H9 (cell line): Measurements from ENCODE around the gene GPS1. TPM values are rescaled to one million over a fixed set of nuclear protein-coding genes. Genes with fewer than 3 reads are reported as not detected.

Experiments
- DNase-seq: peaks from one replicate; pipeline ENCODE4 v3.0.0-alpha.2; 2017
- H2AFZ ChIP-seq: one replicate; pipeline ENCODE4 v1.6.1; 2013; ENCODE audit warnings: mild to moderate bottlenecking, low read length, control low read depth, moderate library complexity
- H2AK5ac ChIP-seq: 2 replicates; pipeline ENCODE4 v1.6.1; 2013; ENCODE audit warnings: low read length, control low read depth, mixed read lengths; ENCODE audit not compliant: insufficient read length
- H2BK120ac ChIP-seq: one replicate; pipeline ENCODE4 v1.6.1; 2013; ENCODE audit warnings: low read depth, mild to moderate bottlenecking, low read length, control low read depth, inconsistent platforms; ENCODE audit not compliant: poor library complexity, severe bottlenecking
- H2BK12ac ChIP-seq: 2 replicates; pipeline ENCODE4 v1.6.1; 2013; ENCODE audit warnings: low read length, control low read depth, mixed read lengths, low read depth; ENCODE audit not compliant: insufficient read length
- H2BK15ac ChIP-seq: 2 replicates; pipeline ENCODE4 v1.6.1; 2013; ENCODE audit warnings: low read depth, low read length, control low read depth
- H2BK20ac ChIP-seq: one replicate; pipeline ENCODE4 v1.6.1; 2013; ENCODE audit warnings: low read depth, mild to moderate bottlenecking, low read length, control low read depth, inconsistent platforms; ENCODE audit not compliant: poor library complexity, severe bottlenecking
- H2BK5ac ChIP-seq: 2 replicates; pipeline ENCODE4 v1.6.1; 2013; ENCODE audit warnings: low read length, control low read depth, mixed read lengths; ENCODE audit not compliant: insufficient read length
- H3K14ac ChIP-seq: 2 replicates; pipeline ENCODE4 v1.6.1; 2013; ENCODE audit warnings: low read length, control low read depth; ENCODE audit not compliant: insufficient read depth
- H3K18ac ChIP-seq: 2 replicates; pipeline ENCODE4 v1.6.1; 2013; ENCODE audit warnings: low read depth, mild to moderate bottlenecking, mixed read lengths, low read length, control low read depth; ENCODE audit not compliant: insufficient read length
- H3K23ac ChIP-seq: 2 replicates; pipeline ENCODE4 v1.6.1; 2013; ENCODE audit warnings: low read length, control low read depth, mixed read lengths, low read depth; ENCODE audit not compliant: insufficient read length
- H3K23me2 ChIP-seq: 2 replicates; pipeline ENCODE4 v1.6.1; 2013; ENCODE audit warnings: low read depth, mild to moderate bottlenecking, mixed read lengths, low read length, control low read depth; ENCODE audit not compliant: insufficient read length, poor library complexity, severe bottlenecking
- H3K27ac ChIP-seq: 2 replicates; pipeline ENCODE4 v1.5.1; 2013; ENCODE audit warnings: low read length, control low read depth, mixed read lengths, low read depth; ENCODE audit not compliant: insufficient read length
- H3K27me3 ChIP-seq: 2 replicates; pipeline ENCODE4 v1.6.1; 2013; ENCODE audit warnings: low read length, control low read depth, inconsistent platforms; ENCODE audit not compliant: insufficient read depth
- H3K4ac ChIP-seq: 2 replicates; pipeline ENCODE4 v1.6.1; 2013; ENCODE audit warnings: low read depth, mild to moderate bottlenecking, control low read depth, inconsistent platforms, low read length, moderate library complexity
- H3K4me1 ChIP-seq: 2 replicates; pipeline ENCODE4 v1.6.1; 2013; ENCODE audit warnings: low read length, control low read depth, inconsistent platforms; ENCODE audit not compliant: insufficient read depth
- H3K4me2 ChIP-seq: 2 replicates; pipeline ENCODE4 v1.6.1; 2013; ENCODE audit warnings: low read length, control low read depth, mixed read lengths; ENCODE audit not compliant: insufficient read length, insufficient read depth
- H3K56ac ChIP-seq: 2 replicates; pipeline ENCODE4 v1.6.1; 2013; ENCODE audit warnings: low read depth, mild to moderate bottlenecking, mixed read lengths, low read length, control low read depth; ENCODE audit not compliant: insufficient read length
- H3K79me1 ChIP-seq: 2 replicates; pipeline ENCODE4 v1.6.1; 2013; ENCODE audit warnings: low read depth, mild to moderate bottlenecking, moderate library complexity, low read length, control low read depth, inconsistent platforms; ENCODE audit not compliant: insufficient read depth, poor library complexity, severe bottlenecking
- H3K79me2 ChIP-seq: 2 replicates; pipeline ENCODE4 v1.6.1; 2013; ENCODE audit warnings: low read length, control low read depth, inconsistent platforms; ENCODE audit not compliant: insufficient read depth
- H3K9ac ChIP-seq: 2 replicates; pipeline ENCODE4 v1.6.1; 2013; ENCODE audit warnings: low read length, control low read depth, mixed read lengths; ENCODE audit not compliant: insufficient read length; ENCODE audit errors: extremely low read depth
- H3K9me3 ChIP-seq: one replicate; pipeline ENCODE4 v1.6.1; 2013; ENCODE audit warnings: low read depth, low read length, inconsistent platforms; ENCODE audit not compliant: control insufficient read depth
- H3T11ph ChIP-seq: one replicate; pipeline ENCODE4 v1.6.1; 2013; ENCODE audit warnings: mild to moderate bottlenecking, low read length, control low read depth, inconsistent platforms
- H4K20me1 ChIP-seq: one replicate; pipeline ENCODE4 v1.6.1; 2013; ENCODE audit not compliant: control insufficient read depth, insufficient read length, insufficient read depth
- H4K5ac ChIP-seq: 2 replicates; pipeline ENCODE4 v1.6.1; 2013; ENCODE audit warnings: low read depth, mild to moderate bottlenecking, mixed read lengths, low read length, control low read depth; ENCODE audit not compliant: insufficient read length
- H4K8ac ChIP-seq: replicated peaks from 2 replicates; pipeline ENCODE4 v1.6.1; 2013; ENCODE audit warnings: low read length, control low read depth, mixed read lengths, low read depth; ENCODE audit not compliant: insufficient read length
- H4K91ac ChIP-seq: 2 replicates; pipeline ENCODE4 v1.6.1; 2013; ENCODE audit warnings: low read depth, mild to moderate bottlenecking, moderate library complexity, mixed read lengths, low read length, control low read depth; ENCODE audit not compliant: insufficient read length
- H3K27ac Mint-ChIP-seq, 3 experiments: 2 replicates in 2 of 3; 3 replicates in 1 of 3; pipeline ENCODE4 v1.8.0; 2020 to 2021; ENCODE audit warnings: mixed read lengths in 3 of 3, mild to moderate bottlenecking in 1 of 3, moderate library complexity in 1 of 3
- H3K27me3 Mint-ChIP-seq: 2 replicates; pipeline ENCODE4 v1.8.0; 2021; ENCODE audit warnings: low read depth, mild to moderate bottlenecking, moderate library complexity, mixed read lengths
- H3K36me3 Mint-ChIP-seq, 3 experiments: 2 replicates in 2 of 3; 3 replicates in 1 of 3; pipeline ENCODE4 v1.8.0; 2020 to 2021; ENCODE audit warnings: low read depth in 3 of 3, mixed read lengths in 3 of 3; ENCODE audit not compliant: insufficient read depth in 1 of 3
- H3K4me1 Mint-ChIP-seq, 2 experiments: 2 replicates each; pipeline ENCODE4 v1.8.0; 2020; ENCODE audit warnings: mixed read lengths in 2 of 2
- H3K4me3 Mint-ChIP-seq, 2 experiments: 2 replicates in 1 of 2; 3 replicates in 1 of 2; pipeline ENCODE4 v1.8.0; 2020 to 2021; ENCODE audit warnings: mild to moderate bottlenecking in 2 of 2, mixed read lengths in 2 of 2, moderate library complexity in 1 of 2
- H3K9me3 Mint-ChIP-seq, 2 experiments: 2 replicates in 1 of 2; 3 replicates in 1 of 2; pipeline ENCODE4 v1.8.0; 2020; ENCODE audit warnings: mild to moderate bottlenecking in 2 of 2, mixed read lengths in 2 of 2, moderate library complexity in 1 of 2
- WGBS: extraction: QIAGEN DNeasy Blood & Tissue Kit; methylation state at CpG from one replicate; pipeline ENCODE4 v1.1.7; 2013; ENCODE audit warnings: missing lambda C conversion rate, low lambda C conversion rate, mixed read lengths; ENCODE audit not compliant: insufficient read length; ENCODE audit errors: extremely low coverage; 5-methylcytosine and 5-hydroxymethylcytosine counted together
- total RNA-seq: library from RNA; stranded (reverse); gene quantifications from 2 replicates; pipeline ENCODE4 v1.2.1, GENCODE V29; 2021
- TF ChIP-seq, protein P1 (sequence below): fragments of 200-600 bp; sonication (generic); conservative IDR thresholded peaks from 3 replicates; pipeline ENCODE4 v1.8.0; 2021; ENCODE audit warnings: antibody characterized with exemption, mild to moderate bottlenecking

Gene GPS1
- total RNA-seq, 1 experiment from 2014 or later: 164 TPM

DNA sequence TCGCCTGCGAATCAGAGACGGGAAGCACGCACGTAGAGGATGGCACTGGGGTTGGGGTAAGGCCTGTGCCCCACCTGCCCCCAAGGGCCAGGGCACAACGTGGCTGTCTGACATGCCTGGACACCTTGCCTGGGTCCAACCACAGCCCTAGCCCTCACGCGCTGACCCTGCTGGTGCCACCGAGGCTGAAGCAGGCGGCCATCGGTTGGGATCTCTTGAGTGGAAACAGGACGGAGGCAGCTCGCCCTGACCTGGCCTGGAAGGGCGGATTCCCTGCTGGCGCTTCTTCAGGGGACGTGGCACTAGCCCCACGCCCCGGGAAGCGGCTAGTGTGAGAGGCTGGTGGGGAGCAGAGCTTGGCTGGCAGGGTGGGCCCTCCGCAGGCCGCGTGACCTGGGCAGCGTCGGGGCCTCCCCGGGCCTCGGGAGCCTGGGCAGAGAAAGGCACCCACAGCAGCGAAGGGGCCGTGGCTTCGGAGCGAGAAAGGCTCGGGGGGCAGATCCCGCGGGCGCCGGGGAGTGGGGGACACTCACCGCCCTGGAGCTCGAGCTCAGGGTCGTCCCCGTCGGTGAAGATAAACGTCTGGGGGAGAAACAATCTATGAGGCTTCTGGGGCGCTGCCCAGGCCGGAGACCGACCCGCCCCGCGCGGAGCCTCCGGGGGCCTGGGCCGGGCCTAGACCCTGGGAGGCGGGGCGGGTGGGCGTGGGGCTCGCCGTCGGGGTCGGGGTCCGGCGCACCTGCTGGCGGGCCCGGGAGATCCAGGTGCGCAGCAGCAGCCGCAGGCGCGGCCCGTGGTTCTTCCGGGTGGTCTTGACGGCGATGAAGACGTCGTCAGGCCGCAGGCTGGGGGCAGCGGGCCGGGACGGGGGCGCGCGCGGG, 697 bp upstream of the GPS1 start:
- H3T11ph ChIP-seq: no peak overlapping the region
- Mint-ChIP-seq H3K4me3 (peak overlapping the region; percentile 78 to 86), H3K9me3 (no peaks in the 10 kb centered on the region), H3K36me3 (peaks cover 10 to 43% (median 38%) of the 10 kb centered on the region in 3 experiments; a peak in 6 of 7 replicates), H3K4me1 (peaks cover 0 to 13% of the 10 kb centered on the region in 2 experiments; a peak in 2 of 4 replicates), H3K27ac (peak overlapping the region in 1 of 3 experiments; percentile 64; a peak in 1 of 7 replicates), H3K27me3 (no peaks in the 10 kb centered on the region; the same call in 1 of the 2 replicates)
- no peaks in the 10 kb centered on the region for H3K23me2 ChIP-seq
- peaks cover 2% of the 10 kb centered on the region for H3K79me1 ChIP-seq
- peak overlapping the region; percentile 5 for H3K4me2 ChIP-seq
- no peak overlapping the region for H2BK20ac ChIP-seq
- H2AFZ ChIP-seq: no peak overlapping the region
- no peak overlapping the region for H2BK12ac ChIP-seq
- no peak overlapping the region for H2BK120ac ChIP-seq
- no peak overlapping the region for H4K8ac ChIP-seq
- H3K27ac ChIP-seq: no peak overlapping the region
- no peak overlapping the region for H2BK15ac ChIP-seq
- peaks cover 3% of the 10 kb centered on the region for H4K20me1 ChIP-seq
- H3K27me3 ChIP-seq: no peaks in the 10 kb centered on the region
- H2BK5ac ChIP-seq: no peak overlapping the region
- H3K23ac ChIP-seq: no peak overlapping the region
- TF ChIP-seq, protein P1, sequence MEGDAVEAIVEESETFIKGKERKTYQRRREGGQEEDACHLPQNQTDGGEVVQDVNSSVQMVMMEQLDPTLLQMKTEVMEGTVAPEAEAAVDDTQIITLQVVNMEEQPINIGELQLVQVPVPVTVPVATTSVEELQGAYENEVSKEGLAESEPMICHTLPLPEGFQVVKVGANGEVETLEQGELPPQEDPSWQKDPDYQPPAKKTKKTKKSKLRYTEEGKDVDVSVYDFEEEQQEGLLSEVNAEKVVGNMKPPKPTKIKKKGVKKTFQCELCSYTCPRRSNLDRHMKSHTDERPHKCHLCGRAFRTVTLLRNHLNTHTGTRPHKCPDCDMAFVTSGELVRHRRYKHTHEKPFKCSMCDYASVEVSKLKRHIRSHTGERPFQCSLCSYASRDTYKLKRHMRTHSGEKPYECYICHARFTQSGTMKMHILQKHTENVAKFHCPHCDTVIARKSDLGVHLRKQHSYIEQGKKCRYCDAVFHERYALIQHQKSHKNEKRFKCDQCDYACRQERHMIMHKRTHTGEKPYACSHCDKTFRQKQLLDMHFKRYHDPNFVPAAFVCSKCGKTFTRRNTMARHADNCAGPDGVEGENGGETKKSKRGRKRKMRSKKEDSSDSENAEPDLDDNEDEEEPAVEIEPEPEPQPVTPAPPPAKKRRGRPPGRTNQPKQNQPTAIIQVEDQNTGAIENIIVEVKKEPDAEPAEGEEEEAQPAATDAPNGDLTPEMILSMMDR: no peak
- no peaks in the 10 kb centered on the region for H3K4me1 ChIP-seq
- no peak overlapping the region for H3K9ac ChIP-seq
- H4K91ac ChIP-seq: no peak overlapping the region
- WGBS: no CpG with 5 or more reads among the region's 79 CpGs
- H4K5ac ChIP-seq: no peak overlapping the region
- H3K18ac ChIP-seq: no peak overlapping the region
- H3K9me3 ChIP-seq: no peaks in the 10 kb centered on the region
- H2AK5ac ChIP-seq: no peak overlapping the region
- no peaks in the 10 kb centered on the region for H3K79me2 ChIP-seq
- H3K14ac ChIP-seq: no peak overlapping the region
- no peak overlapping the region for H3K56ac ChIP-seq
- DNase-seq: no peak
- no peak overlapping the region for H3K4ac ChIP-seq
